Memory B cell (primary cell): Measurements from ENCODE around the gene TMEM236.

Experiments used
- ATAC-seq: fragments of 150-1000 bp; cut with Tn5 transposase; 2 replicates; pipeline ENCODE4 v1.10.0; 2021; ENCODE audit warnings: low read depth, mild to moderate bottlenecking, moderate library complexity
- DNase-seq, 2 donors: peaks; one replicate each; pipeline ENCODE4 v3.0.0; 2022; ENCODE audit warnings: low spot score in 2 of 2
- H3K27ac Mint-ChIP-seq: one replicate; pipeline ENCODE4 v1.8.0; 2022; ENCODE audit warnings: mild to moderate bottlenecking, moderate library complexity, mixed read lengths
- H3K27me3 Mint-ChIP-seq: one replicate; pipeline ENCODE4 v1.8.0; 2022; ENCODE audit warnings: mixed read lengths
- H3K36me3 Mint-ChIP-seq: one replicate; pipeline ENCODE4 v1.8.0; 2022; ENCODE audit warnings: mild to moderate bottlenecking, mixed read lengths
- H3K4me1 Mint-ChIP-seq: one replicate; pipeline ENCODE4 v1.8.0; 2022; ENCODE audit warnings: mixed read lengths
- H3K4me3 Mint-ChIP-seq: one replicate; pipeline ENCODE4 v1.8.0; 2022; ENCODE audit warnings: mild to moderate bottlenecking, moderate library complexity, mixed read lengths
- H3K9me3 Mint-ChIP-seq: one replicate; pipeline ENCODE4 v1.8.0; 2022; ENCODE audit warnings: mixed read lengths

The TMEM236 gene

GRCh38 chr10:17787087-17787961 lies 35.3 kb downstream of the TMEM236 start:
- H3K4me3 Mint-ChIP-seq, result no peak overlapping the region
- no peaks in the 10 kb centered on the region for H3K4me1 Mint-ChIP-seq
- ATAC-seq, result no peak
- peaks cover 5% of the 10 kb centered on the region for H3K27me3 Mint-ChIP-seq
- DNase-seq, result no peak
- H3K27ac Mint-ChIP-seq, result no peak overlapping the region
- no peaks in the 10 kb centered on the region for H3K36me3 Mint-ChIP-seq
- no peaks in the 10 kb centered on the region for H3K9me3 Mint-ChIP-seq

GRCh38 chr10:17788646-17789045 lies 36.6 kb downstream of the TMEM236 start:
- Mint-ChIP-seq H3K4me3 (no peak overlapping the region), H3K36me3 (no peaks in the 10 kb centered on the region), H3K4me1 (no peaks in the 10 kb centered on the region), H3K27ac (no peak overlapping the region), H3K9me3 (no peaks in the 10 kb centered on the region), H3K27me3 (peaks cover 5% of the 10 kb centered on the region)
- DNase-seq (no peak), ATAC-seq (no peak)

- Mint-ChIP-seq H3K9me3 (no peaks in the 10 kb centered on the region), H3K27ac (no peak overlapping the region), H3K36me3 (no peaks in the 10 kb centered on the region), H3K27me3 (peaks cover 5% of the 10 kb centered on the region), H3K4me1 (no peaks in the 10 kb centered on the region), H3K4me3 (no peak overlapping the region)
- DNase-seq (no peak), ATAC-seq (no peak)
Observed at GRCh38 chr10:17789396-17789795, 37.4 kb downstream of the TMEM236 start.

- Mint-ChIP-seq H3K9me3 (no peaks in the 10 kb centered on the region), H3K36me3 (no peaks in the 10 kb centered on the region), H3K4me1 (no peaks in the 10 kb centered on the region), H3K4me3 (no peak overlapping the region), H3K27me3 (peaks cover 5% of the 10 kb centered on the region), H3K27ac (no peak overlapping the region)
- ATAC-seq (no peak), DNase-seq (no peak)
Observed at GRCh38 chr10:17790651-17791050, 38.6 kb downstream of the TMEM236 start.

- no peak overlapping the region for H3K27ac Mint-ChIP-seq
- H3K9me3 Mint-ChIP-seq, result no peaks in the 10 kb centered on the region
- H3K4me3 Mint-ChIP-seq, result no peak overlapping the region
- ATAC-seq, result no peak
- H3K4me1 Mint-ChIP-seq, result no peaks in the 10 kb centered on the region
- H3K36me3 Mint-ChIP-seq, result no peaks in the 10 kb centered on the region
- no peaks in the 10 kb centered on the region for H3K27me3 Mint-ChIP-seq
- DNase-seq, result no peak
Observed at GRCh38 chr10:17792991-17793390, 41.0 kb downstream of the TMEM236 start.

- no peaks in the 10 kb centered on the region for H3K9me3 Mint-ChIP-seq
- DNase-seq (no peak), ATAC-seq (no peak)
- no peaks in the 10 kb centered on the region for H3K36me3 Mint-ChIP-seq
- no peaks in the 10 kb centered on the region for H3K4me1 Mint-ChIP-seq
- H3K4me3 Mint-ChIP-seq, result no peak overlapping the region
- no peaks in the 10 kb centered on the region for H3K27me3 Mint-ChIP-seq
- no peak overlapping the region for H3K27ac Mint-ChIP-seq
Observed at GRCh38 chr10:17793823-17794644, 42.0 kb downstream of the TMEM236 start.

- ATAC-seq, result no peak
Observed at GRCh38 chr10:17795083-17795482, 43.1 kb downstream of the TMEM236 start.

GRCh38 chr10:17795813-17796594 lies 44.0 kb downstream of the TMEM236 start:
- no peaks in the 10 kb centered on the region for H3K9me3 Mint-ChIP-seq
- ATAC-seq (no peak), DNase-seq (no peak)
- H3K4me3 Mint-ChIP-seq, result no peak overlapping the region
- no peaks in the 10 kb centered on the region for H3K36me3 Mint-ChIP-seq
- H3K27me3 Mint-ChIP-seq, result no peaks in the 10 kb centered on the region
- H3K27ac Mint-ChIP-seq, result no peak overlapping the region
- no peaks in the 10 kb centered on the region for H3K4me1 Mint-ChIP-seq

More at GRCh38 chr10:17795083-17795482, 43.1 kb downstream of the TMEM236 start:
- Mint-ChIP-seq H3K36me3 (no peaks in the 10 kb centered on the region), H3K27ac (no peak overlapping the region), H3K9me3 (no peaks in the 10 kb centered on the region), H3K4me3 (no peak overlapping the region), H3K4me1 (no peaks in the 10 kb centered on the region), H3K27me3 (no peaks in the 10 kb centered on the region)
- no peak for DNase-seq

GRCh38 chr10:17801507-17801906 lies 49.5 kb downstream of the TMEM236 start:
- no peak for DNase-seq
- ATAC-seq, result no peak

GRCh38 chr10:17802350-17802749 lies 50.3 kb downstream of the TMEM236 start:
- Mint-ChIP-seq H3K27me3 (no peaks in the 10 kb centered on the region), H3K4me3 (no peak overlapping the region), H3K36me3 (no peaks in the 10 kb centered on the region), H3K4me1 (peaks cover 3% of the 10 kb centered on the region), H3K9me3 (no peaks in the 10 kb centered on the region), H3K27ac (no peak overlapping the region)
- ATAC-seq (no peak), DNase-seq (no peak)

More at GRCh38 chr10:17801507-17801906, 49.5 kb downstream of the TMEM236 start:
- Mint-ChIP-seq H3K36me3 (no peaks in the 10 kb centered on the region), H3K9me3 (no peaks in the 10 kb centered on the region), H3K4me3 (no peak overlapping the region), H3K27me3 (no peaks in the 10 kb centered on the region), H3K27ac (no peak overlapping the region), H3K4me1 (peaks cover 3% of the 10 kb centered on the region)

GRCh38 chr10:17802976-17803375 lies 51.0 kb downstream of the TMEM236 start:
- no peaks in the 10 kb centered on the region for H3K27me3 Mint-ChIP-seq
- H3K4me1 Mint-ChIP-seq, result peaks cover 3% of the 10 kb centered on the region
- ATAC-seq, result no peak
- H3K4me3 Mint-ChIP-seq, result no peak overlapping the region
- no peaks in the 10 kb centered on the region for H3K36me3 Mint-ChIP-seq
- DNase-seq, result no peak
- no peaks in the 10 kb centered on the region for H3K9me3 Mint-ChIP-seq
- H3K27ac Mint-ChIP-seq, result no peak overlapping the region

GRCh38 chr10:17805330-17805729 lies 53.3 kb downstream of the TMEM236 start:
- no peak for ATAC-seq
- Mint-ChIP-seq H3K27me3 (peaks cover 4% of the 10 kb centered on the region), H3K9me3 (no peaks in the 10 kb centered on the region), H3K4me1 (peaks cover 3% of the 10 kb centered on the region), H3K4me3 (no peak overlapping the region), H3K27ac (peak overlapping the region; percentile 28), H3K36me3 (no peaks in the 10 kb centered on the region)
- no peak for DNase-seq

- DNase-seq (no peak), ATAC-seq (peak; percentile 48)
- Mint-ChIP-seq H3K27ac (peak overlapping the region; percentile 28), H3K9me3 (no peaks in the 10 kb centered on the region), H3K36me3 (no peaks in the 10 kb centered on the region), H3K4me1 (peaks cover 3% of the 10 kb centered on the region), H3K27me3 (peaks cover 4% of the 10 kb centered on the region), H3K4me3 (no peak overlapping the region)
Observed at GRCh38 chr10:17805921-17806577, 54.0 kb downstream of the TMEM236 start.
